Stimulated activated CD4-positive, alpha-beta T cell treated with anti-CD3 and anti-CD28 coated beads, Interleukin-1b, Interleukin-23, amount 100 ng/mL, for 4 hours (primary cell): ENCODE results near the gene CCNF.
A peak's percentile ranks its signal among the peaks of the same experiment; 100 is the strongest.

Source experiments
- DNase-seq, 2 donors: peaks; one replicate each; pipeline ENCODE4 v3.0.0-alpha.2; 2020; ENCODE audit warnings: low read depth in 2 of 2

Gene CCNF

GRCh38 chr16:2457267-2457666 lies 28.0 kb downstream of the CCNF start:
- no peak for DNase-seq

GRCh38 chr16:2457946-2458345 lies 28.7 kb downstream of the CCNF start:
- no peak for DNase-seq

- no peak for DNase-seq
These were observed 29.8 kb downstream of the CCNF start for GRCh38 chr16:2458887-2459646.

GRCh38 chr16:2459647-2460390 lies 30.6 kb downstream of the CCNF start, which contains the start of gene TEDC2:
Gene TEDC2, plus strand, starts transcription at chr16:2460109. Its CDS starts 36 bp downstream, at chr16:2460145.
- peak; percentile 94 to 98 for DNase-seq

- no peak for DNase-seq
These were observed 31.1 kb downstream of the CCNF start for GRCh38 chr16:2460391-2460713.

- DNase-seq = no peak
These were observed 31.7 kb downstream of the CCNF start for GRCh38 chr16:2460916-2461315.

- no peak for DNase-seq
These were observed 33.0 kb downstream of the CCNF start for GRCh38 chr16:2462031-2462866.

- DNase-seq = no peak
These were observed 35.1 kb downstream of the CCNF start for GRCh38 chr16:2464333-2464732.

- no peak for DNase-seq
These were observed 36.6 kb downstream of the CCNF start for GRCh38 chr16:2465653-2466415.

GRCh38 chr16:2466667-2467527 lies 37.6 kb downstream of the CCNF start:
- DNase-seq = no peak

- no peak for DNase-seq
These were observed 38.4 kb downstream of the CCNF start for GRCh38 chr16:2467528-2468232.

- DNase-seq = no peak
These were observed 39.0 kb downstream of the CCNF start for GRCh38 chr16:2468233-2468724.

GRCh38 chr16:2468725-2469398 lies 39.6 kb downstream of the CCNF start:
- DNase-seq = no peak

- no peak for DNase-seq
These were observed 40.4 kb downstream of the CCNF start for GRCh38 chr16:2469399-2470233.

GRCh38 chr16:2470234-2470601 lies 41.0 kb downstream of the CCNF start:
- no peak for DNase-seq

- DNase-seq = no peak
These were observed 41.4 kb downstream of the CCNF start for GRCh38 chr16:2470603-2471015.

GRCh38 chr16:2471016-2471652 lies 41.9 kb downstream of the CCNF start, which contains the start of gene NTN3:
Gene NTN3, plus strand, starts transcription at chr16:2471297. Its CDS starts 405 bp downstream, at chr16:2471702.
- DNase-seq = no peak
